K562 (cell line): ENCODE results near the gene CRYBG1. TPM values are rescaled to one million over a fixed set of nuclear protein-coding genes. Genes with fewer than 3 reads are reported as not detected.

Experiments
- ATAC-seq: fragments of 200-7000 bp; cut with Tn5 transposase; 3 replicates; pipeline ENCODE4 v1.9.1; 2020; ENCODE audit warnings: moderate library complexity
- BruUV-seq: library from RNA; stranded (reverse); fragments of 400-500 nt; replicated peaks from 2 replicates; lab custom pipeline; 2021; lab: Mats Ljungman, UMichigan
- CTCF ChIA-PET: fragments of 300-600 bp; formaldehyde crosslinking; extraction: SDS; loops from one replicate; lab custom pipeline; 2021; ENCODE audit warnings: low intra/inter-chr PET ratio; lab: Yijun Ruan, JAX
- POLR2A ChIA-PET: fragments of 300-600, 350-650 bp; sonication (Branson Sonifier 250); formaldehyde crosslinking; extraction: SDS; loops from one replicate; lab custom pipeline; 2021; ENCODE audit warnings: antibody characterized with exemption, inconsistent platforms; lab: Yijun Ruan, JAX
- DNase-seq, 4 experiments: peaks; one replicate each; pipeline versions ENCODE4 v3.0.0 to v3.0.0-alpha.2; 2011 to 2018; ENCODE audit warnings: low spot score in 3 of 4, mixed read lengths in 3 of 4; ENCODE audit errors: extremely low read depth in 1 of 4
- FAIRE-seq: peaks from 2 replicates; lab custom pipeline; 2011; peaks lifted over from hg19 to GRCh38; lab: Jason Lieb, UNC
- H2AFZ ChIP-seq: 2 replicates; pipeline ENCODE4 v1.6.0; 2011; ENCODE audit warnings: low read depth, low read length, control low read depth, inconsistent platforms
- H3K27ac ChIP-seq: fragments of 200-600 bp; 3 replicates; pipeline ENCODE4 v1.8.0; 2011; ENCODE audit warnings: low read depth, mild to moderate bottlenecking, control low read depth, inconsistent platforms, low read length, moderate library complexity, mixed read lengths; ENCODE audit errors: extremely low read depth
- H3K27me3 ChIP-seq, 2 experiments: fragments of 300-600 bp in 1 of 2; 2 replicates in 1 of 2; 3 replicates in 1 of 2; pipeline versions ENCODE4 v1.6.0 to v1.8.0; 2011; ENCODE audit warnings: inconsistent platforms in 2 of 2, low read length in 2 of 2, mild to moderate bottlenecking in 1 of 2, mixed read lengths in 1 of 2, moderate library complexity in 1 of 2; ENCODE audit not compliant: control insufficient read depth in 2 of 2, insufficient read depth in 2 of 2
- H3K36me3 ChIP-seq: fragments of 300-600 bp; 3 replicates; pipeline ENCODE4 v1.8.0; 2011; ENCODE audit warnings: mild to moderate bottlenecking, low read length, inconsistent platforms; ENCODE audit not compliant: control insufficient read depth, insufficient read depth
- H3K4me1 ChIP-seq, 2 experiments: fragments of 200-600 bp in 1 of 2; replicated peaks in 1 of 2; 2 replicates in 1 of 2; 3 replicates in 1 of 2; pipeline versions ENCODE4 v1.5.1 to v1.8.0; 2011; ENCODE audit warnings: inconsistent platforms in 2 of 2, low read length in 2 of 2, mild to moderate bottlenecking in 1 of 2, mixed read lengths in 1 of 2, moderate library complexity in 1 of 2; ENCODE audit not compliant: control insufficient read depth in 2 of 2, insufficient read depth in 2 of 2
- H3K4me2 ChIP-seq: 2 replicates; pipeline ENCODE4 v1.6.1; 2011; ENCODE audit warnings: low read length, control low read depth, inconsistent platforms, mixed read lengths; ENCODE audit not compliant: insufficient read depth
- H3K4me3 ChIP-seq: fragments of 200-600 bp; sonication (generic), shearing (Covaris generic); 2 replicates; pipeline ENCODE4 v1.5.1; 2016; ENCODE audit warnings: control low read depth, inconsistent platforms
- H3K79me2 ChIP-seq: fragments of 200-600 bp; 3 replicates; pipeline ENCODE4 v1.8.0; 2011; ENCODE audit warnings: low read length, inconsistent platforms; ENCODE audit not compliant: control insufficient read depth, insufficient read depth
- H3K9ac ChIP-seq, 2 experiments: 2 replicates each; pipeline versions ENCODE4 v1.6.0 to v1.6.1; 2011; ENCODE audit warnings: low read depth in 2 of 2, low read length in 2 of 2, control low read depth in 1 of 2, inconsistent platforms in 1 of 2, mild to moderate bottlenecking in 1 of 2, mixed read lengths in 1 of 2; ENCODE audit not compliant: insufficient read depth in 1 of 2
- H3K9me1 ChIP-seq: one replicate; pipeline ENCODE4 v1.6.0; 2011; ENCODE audit warnings: inconsistent platforms, mild to moderate bottlenecking, low read length, moderate library complexity; ENCODE audit not compliant: control insufficient read depth, insufficient read depth
- H3K9me3 ChIP-seq: replicated peaks from 2 replicates; pipeline ENCODE4 v1.5.1; 2011; ENCODE audit warnings: low read depth, low read length, inconsistent platforms; ENCODE audit not compliant: control insufficient read depth, insufficient read depth
- H4K20me1 ChIP-seq: replicated peaks from 2 replicates; pipeline ENCODE4 v1.6.1; 2011; ENCODE audit warnings: low read length, inconsistent platforms, mixed read lengths; ENCODE audit not compliant: control insufficient read depth, insufficient read depth
- ATF2 ChIP-seq: sonication (generic); formaldehyde crosslinking; IDR thresholded peaks from 2 replicates; pipeline ENCODE4 v1.8.1; 2022; ENCODE audit warnings: missing genetic modification reagents
- ATF3 ChIP-seq, 2 experiments: fragments of 450-650 bp in 1 of 2; sonication (generic) in 1 of 2; formaldehyde crosslinking in 1 of 2; IDR thresholded peaks in 1 of 2; conservative IDR thresholded peaks in 1 of 2; 2 replicates each; pipeline versions ENCODE4 v1.6.1 to v1.8.1; 2016 to 2023; ENCODE audit warnings: mild to moderate bottlenecking in 2 of 2, moderate library complexity in 2 of 2, inconsistent platforms in 1 of 2, missing genetic modification reagents in 1 of 2
- FOSL1 ChIP-seq: fragments of 200-800 bp; sonication (Bioruptor generic); conservative IDR thresholded peaks from 2 replicates; pipeline ENCODE4 v1.6.1; 2016; ENCODE audit warnings: missing genetic modification characterization, missing compliant biosample characterization
- JUND ChIP-seq, 2 experiments: IDR thresholded peaks; 2 replicates in 1 of 2; 3 replicates in 1 of 2; pipeline ENCODE4 v1.6.1; 2011; ENCODE audit warnings: borderline replicate concordance in 2 of 2, low read depth in 2 of 2, low read length in 2 of 2, improper control_type of control experiment in 1 of 2, missing biosample characterization in 1 of 2, missing genetic modification characterization in 1 of 2, missing genetic modification reagents in 1 of 2
- NCOA1 ChIP-seq: fragments of 450-650 bp; IDR thresholded peaks from 2 replicates; pipeline ENCODE4 v1.6.1; 2016; ENCODE audit warnings: low read depth
- TRIM24 ChIP-seq, 2 experiments: fragments of 450-650 bp; IDR thresholded peaks; 2 replicates each; pipeline ENCODE4 v1.6.1; 2016
- VEZF1 ChIP-seq: fragments of 200-800 bp; sonication (Bioruptor generic); IDR thresholded peaks from 2 replicates; pipeline ENCODE4 v1.6.1; 2017; ENCODE audit warnings: missing genetic modification characterization, missing compliant biosample characterization
- WGBS: fragments of 100-300 bp; shearing (Covaris generic); methylation state at CpG from one replicate; pipeline ENCODE4 v1.1.6; 2016; ENCODE audit warnings: low coverage, mixed read lengths; ENCODE audit not compliant: insufficient coverage; ENCODE audit errors: missing lambda C conversion rate; 5-methylcytosine and 5-hydroxymethylcytosine counted together
- in situ Hi-C: fragments of 300-500 bp; cut with MboI; formaldehyde crosslinking; loops from 4 replicates; pipeline ENCODE4 v1.15.0; 2018; ENCODE audit warnings: inconsistent platforms, mixed read lengths
- intact Hi-C: fragments of 100-400 bp; cut with micrococcal nuclease; formaldehyde crosslinking; loops from 2 replicates; pipeline ENCODE4 v1.14.2; 2022
- polyA plus RNA-seq, 8 experiments: library from polyadenylated mRNA; depleted of rRNA in 4 of 8; stranded (reverse) in 5 of 8; unstranded in 3 of 8; fragments of >200 nt; fragmentation: Nextera tagmentation in 2 of 8; fragmentation: Illumina TruSeq in 1 of 8; extraction: Ambion mirVana in 2 of 8; extraction: Trizol in 1 of 8; gene quantifications; 2 replicates each; pipeline versions ENCODE4 v1.2.1 to v1.2.3, GENCODE V29; 2011 to 2014; ENCODE audit warnings: inconsistent platforms in 1 of 8, missing spikeins in 1 of 8
- total RNA-seq, 7 experiments: library from RNA; depleted of rRNA in 6 of 7; stranded (reverse); fragments of >200 nt in 6 of 7; fragmentation: Illumina TruSeq in 2 of 7; extraction: Trizol in 2 of 7; gene quantifications; 2 replicates each; pipeline versions ENCODE4 v1.2.1 to v1.2.3, GENCODE V29; 2011 to 2021; ENCODE audit warnings: low replicate concordance in 1 of 7
- TF ChIP-seq, protein P1 (sequence below): sonication (generic); formaldehyde crosslinking; IDR thresholded peaks from 2 replicates; pipeline ENCODE4 v1.4.0; 2020; ENCODE audit warnings: mild to moderate bottlenecking, missing genetic modification reagents

CRYBG1 gene
- total and polyA plus RNA-seq, 9 of the 15 experiments (the other 6 are each of a cell fraction or from before 2014, with no cell fraction given): 0.07 to 0.47 (median 0.11) TPM

- ChIA-PET POLR2A (no interaction called here), CTCF (no interaction called here)
- no peaks in the 10 kb centered on the region for H3K79me2 ChIP-seq
- 0 out of 5 replicates have a peak, but pooled peaks cover 0 to 3% of the 10 kb centered on the region in 2 experiments for H3K4me1 ChIP-seq
- H3K9me3 ChIP-seq: no peaks in the 10 kb centered on the region
- no peak overlapping the region for H2AFZ ChIP-seq
- WGBS: 5% methylated on average over 6 of the region's 6 CpGs
- no peak overlapping the region for H3K9ac ChIP-seq
- in situ Hi-C loops: no loop called here
- intact Hi-C loops: no loop called here
- H3K4me2 ChIP-seq: no peak overlapping the region
- H3K27ac ChIP-seq: no peak overlapping the region
- no peaks in the 10 kb centered on the region for H3K9me1 ChIP-seq
- BruUV-seq: no TSS peak
- FAIRE-seq: peak; percentile 48
- peak; percentile 55; the same call in 2 of the 3 replicates for ATAC-seq
- H3K27me3 ChIP-seq: peaks cover 1 to 11% of the 10 kb centered on the region in 2 experiments; a peak in 3 of 5 replicates
- H3K4me3 ChIP-seq: no peak overlapping the region
- H3K36me3 ChIP-seq: no peaks in the 10 kb centered on the region
- H4K20me1 ChIP-seq: no peaks in the 10 kb centered on the region
- peak; percentile 10 to 27 (median 12) for DNase-seq
- TF ChIP-seq, protein P1, sequence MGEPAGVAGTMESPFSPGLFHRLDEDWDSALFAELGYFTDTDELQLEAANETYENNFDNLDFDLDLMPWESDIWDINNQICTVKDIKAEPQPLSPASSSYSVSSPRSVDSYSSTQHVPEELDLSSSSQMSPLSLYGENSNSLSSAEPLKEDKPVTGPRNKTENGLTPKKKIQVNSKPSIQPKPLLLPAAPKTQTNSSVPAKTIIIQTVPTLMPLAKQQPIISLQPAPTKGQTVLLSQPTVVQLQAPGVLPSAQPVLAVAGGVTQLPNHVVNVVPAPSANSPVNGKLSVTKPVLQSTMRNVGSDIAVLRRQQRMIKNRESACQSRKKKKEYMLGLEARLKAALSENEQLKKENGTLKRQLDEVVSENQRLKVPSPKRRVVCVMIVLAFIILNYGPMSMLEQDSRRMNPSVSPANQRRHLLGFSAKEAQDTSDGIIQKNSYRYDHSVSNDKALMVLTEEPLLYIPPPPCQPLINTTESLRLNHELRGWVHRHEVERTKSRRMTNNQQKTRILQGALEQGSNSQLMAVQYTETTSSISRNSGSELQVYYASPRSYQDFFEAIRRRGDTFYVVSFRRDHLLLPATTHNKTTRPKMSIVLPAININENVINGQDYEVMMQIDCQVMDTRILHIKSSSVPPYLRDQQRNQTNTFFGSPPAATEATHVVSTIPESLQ: no peak
- TF ChIP-seq ATF2 (CRISPR knock-in tag): no peak
- TF ChIP-seq NCOA1: no peak
- 0 out of 4 replicates have a peak, but pooled peaks of 1 of the 2 experiments have one; percentile 30 for TF ChIP-seq TRIM24 (IDR thresholded peaks at IDR 0.05)
- TF ChIP-seq JUND (IDR thresholded peaks at IDR 0.05; ENCODE audit: borderline replicate concordance, low read depth, low read length): peak; percentile 70; the same call in 1 of the 2 replicates
- TF ChIP-seq JUND (tag; IDR thresholded peaks at IDR 0.05; ENCODE audit: borderline replicate concordance, low read depth, low read length): peak; percentile 59; the same call in 1 of the 3 replicates
- peak; percentile 80 for TF ChIP-seq FOSL1 (tag)
- TF ChIP-seq ATF3 (IDR thresholded peaks at IDR 0.05): peak; percentile 32; the same call in 1 of the 2 replicates
- TF ChIP-seq ATF3 (CRISPR knock-in tag; conservative IDR thresholded peaks at IDR 0.05): no peak
- 0 out of 2 replicates have a peak, but pooled peaks have one; percentile 22 for TF ChIP-seq VEZF1 (CRISPR knock-in tag)
These were observed 187.3 kb downstream of the CRYBG1 start for GRCh38 chr6:106547601-106548453.
